GM19324 (cell line): ENCODE data around the gene MAPK8IP1.
"Not testable (repeated sequence)": the region's sequence is repeated elsewhere in the genome, so short reads cannot be mapped to it uniquely, and the experiment has no call there.

Source experiments
- ATAC-seq: cut with Tn5 transposase; IDR thresholded peaks from one replicate; pipeline ENCODE4 v1.9.1; 2021; ENCODE audit warnings: mild to moderate bottlenecking, moderate library complexity; ENCODE audit not compliant: unreplicated experiment, low FRiP score

MAPK8IP1 gene

GRCh38 chr11:45885274-45885920 lies at the start of gene MAPK8IP1:
Gene MAPK8IP1, plus strand, starts transcription at chr11:45885651. Its CDS starts 170 bp downstream, at chr11:45885821.
- peak; percentile 73 for ATAC-seq

DNA sequence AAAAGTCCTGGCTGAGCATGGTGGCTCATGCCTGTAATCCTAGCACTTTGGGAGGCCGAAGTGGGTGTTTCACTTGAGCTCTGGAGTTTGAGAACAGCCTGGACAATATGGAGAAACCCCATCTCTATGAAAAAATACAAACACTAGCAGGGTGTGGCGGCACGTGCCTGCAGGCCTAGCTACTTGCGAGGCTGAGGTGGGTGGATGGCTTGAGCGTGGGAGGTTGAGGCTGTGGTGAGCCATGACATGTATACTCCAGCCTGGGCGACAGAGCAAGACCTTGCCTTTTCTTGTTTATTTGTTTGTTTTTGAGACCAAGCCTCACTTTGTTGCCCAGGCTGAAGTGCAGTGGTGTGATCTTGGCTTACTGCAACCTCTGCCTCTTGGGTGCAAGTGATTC lies 46.2 kb upstream of the MAPK8IP1 start:
- ATAC-seq: no peak

DNA sequence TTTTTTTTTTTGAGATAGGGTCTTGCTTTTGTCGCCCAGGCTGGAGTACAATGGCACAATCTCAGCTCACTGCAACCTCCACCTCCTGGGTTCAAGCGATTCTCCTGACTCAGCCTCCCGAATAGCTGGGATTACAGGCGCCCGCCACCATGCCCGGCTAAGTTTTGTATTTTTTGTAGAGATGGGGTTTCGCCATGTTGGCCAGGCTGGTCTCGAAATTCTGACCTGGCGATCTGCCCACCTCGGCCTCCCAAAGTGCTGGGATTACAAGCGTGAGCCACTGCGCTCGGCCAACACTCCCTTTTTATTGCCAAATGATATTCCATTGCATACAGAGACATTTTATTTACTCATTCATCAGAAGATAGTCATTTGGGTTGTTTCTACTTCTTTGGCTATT lies 45.2 kb upstream of the MAPK8IP1 start:
- not testable (repeated sequence) for ATAC-seq

- ATAC-seq: no peak
Measured at GRCh38 chr11:45843158-45843924, 42.1 kb upstream of the MAPK8IP1 start.

- no peak for ATAC-seq
Measured at GRCh38 chr11:45844822-45845578, 40.5 kb upstream of the MAPK8IP1 start.

DNA sequence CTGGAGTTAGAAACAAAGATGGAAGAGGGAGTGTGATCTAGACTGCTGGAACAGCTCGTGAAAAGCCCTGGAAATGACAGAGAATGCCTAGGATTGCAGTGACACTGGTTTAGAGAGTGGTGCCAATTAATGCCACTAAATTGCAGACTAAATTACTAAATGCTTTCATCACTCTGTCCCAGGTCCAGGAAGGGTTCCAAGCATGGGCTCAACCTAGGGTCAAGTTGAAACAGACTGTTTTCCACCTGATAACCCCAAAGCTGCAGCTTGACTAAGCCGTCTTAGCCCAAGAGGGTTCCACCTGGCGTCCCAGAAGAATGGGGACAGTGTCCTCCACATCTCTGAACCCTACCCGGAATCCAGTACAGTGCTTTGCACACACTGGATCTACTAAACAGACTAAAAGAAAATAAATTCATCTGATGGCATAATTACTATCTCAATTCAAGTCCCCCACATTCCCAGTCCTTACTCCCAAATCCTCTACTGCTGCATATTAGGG lies 39.2 kb upstream of the MAPK8IP1 start:
- ATAC-seq: no peak

GRCh38 chr11:45846974-45847910 lies 38.2 kb upstream of the MAPK8IP1 start, which contains the start of gene CRY2:
Gene CRY2, plus strand, starts transcription at chr11:45847475. Its CDS starts 16 bp downstream, at chr11:45847491.
- ATAC-seq: peak; percentile 97

- ATAC-seq: no peak
Measured at GRCh38 chr11:45847911-45848316, 37.5 kb upstream of the MAPK8IP1 start.

DNA sequence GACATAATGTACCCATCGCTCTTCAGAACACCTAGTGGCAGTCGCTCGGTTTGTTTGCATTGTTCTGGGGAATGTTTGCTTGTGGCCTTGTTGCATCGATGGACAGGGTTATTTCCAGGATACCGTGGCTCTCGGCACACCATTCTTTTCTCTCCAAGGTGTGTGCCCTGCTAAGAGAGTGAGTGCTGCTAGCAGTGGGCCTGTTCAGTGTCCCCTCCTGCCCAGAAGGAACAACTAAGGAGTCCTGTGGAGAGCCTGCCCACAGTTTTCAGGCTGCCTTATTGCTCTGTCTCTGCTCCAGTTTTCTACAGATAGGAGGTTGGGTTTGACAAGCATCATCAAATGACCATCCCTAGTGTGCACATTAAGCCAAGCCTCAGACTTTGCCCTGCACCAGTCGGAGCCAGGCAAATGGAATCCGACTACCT lies 36.8 kb upstream of the MAPK8IP1 start:
- ATAC-seq: no peak

- ATAC-seq: no peak
Measured at GRCh38 chr11:45850446-45850845, 35.0 kb upstream of the MAPK8IP1 start.

DNA sequence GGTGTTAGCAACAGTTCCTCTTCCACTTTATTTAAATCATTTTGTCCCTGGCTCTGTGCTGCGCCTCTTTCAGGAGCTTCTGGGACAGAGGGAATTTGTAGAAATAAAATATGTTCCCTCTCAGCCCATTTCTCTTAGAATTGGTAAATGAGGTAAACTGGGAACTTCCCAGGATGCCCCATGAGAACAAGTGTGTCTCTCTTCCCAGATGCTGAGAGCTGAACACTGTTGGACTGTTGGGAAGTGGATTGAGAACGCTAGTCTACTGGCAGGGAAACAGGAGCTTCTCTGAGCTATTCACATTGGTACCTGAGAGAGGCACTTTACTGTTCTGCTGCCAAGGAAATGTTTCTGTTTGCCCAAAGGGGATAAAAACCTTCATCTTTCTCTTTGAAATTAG lies 34.2 kb upstream of the MAPK8IP1 start:
- ATAC-seq: no peak

DNA sequence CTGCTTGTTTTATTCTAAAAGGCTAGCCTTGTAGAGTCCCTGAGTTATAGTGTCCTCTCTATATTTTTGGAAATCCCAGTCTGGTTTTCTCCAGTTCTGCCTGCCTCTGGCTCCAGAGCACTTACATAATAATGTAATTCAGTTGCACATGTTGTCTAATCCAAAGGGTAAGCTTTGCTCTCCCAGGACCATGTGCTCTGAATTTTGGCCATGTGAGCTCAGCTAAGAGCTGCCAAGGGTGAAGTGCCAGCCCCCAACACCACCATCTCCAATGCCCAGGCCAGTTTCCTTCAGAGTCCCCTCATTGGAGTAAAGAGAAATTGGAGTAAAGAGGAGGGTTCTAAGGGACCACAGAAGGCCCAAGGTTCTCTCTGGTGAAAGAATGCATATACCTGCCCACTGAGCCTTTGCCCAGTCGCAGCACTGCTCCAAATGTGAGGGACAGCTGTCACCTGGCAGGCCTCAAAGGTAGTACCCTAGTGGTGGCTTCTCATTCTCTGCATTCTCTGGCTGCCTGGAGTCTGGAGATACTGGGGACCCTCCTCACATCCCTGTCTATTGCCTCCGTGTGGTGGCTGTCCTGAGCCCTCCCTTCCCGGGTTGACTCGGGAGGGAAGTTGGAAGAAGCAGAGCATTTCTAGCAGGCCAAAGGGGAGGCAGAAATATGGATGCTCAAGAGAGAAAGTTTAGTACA lies 33.3 kb upstream of the MAPK8IP1 start:
- peak; percentile 12 for ATAC-seq

DNA sequence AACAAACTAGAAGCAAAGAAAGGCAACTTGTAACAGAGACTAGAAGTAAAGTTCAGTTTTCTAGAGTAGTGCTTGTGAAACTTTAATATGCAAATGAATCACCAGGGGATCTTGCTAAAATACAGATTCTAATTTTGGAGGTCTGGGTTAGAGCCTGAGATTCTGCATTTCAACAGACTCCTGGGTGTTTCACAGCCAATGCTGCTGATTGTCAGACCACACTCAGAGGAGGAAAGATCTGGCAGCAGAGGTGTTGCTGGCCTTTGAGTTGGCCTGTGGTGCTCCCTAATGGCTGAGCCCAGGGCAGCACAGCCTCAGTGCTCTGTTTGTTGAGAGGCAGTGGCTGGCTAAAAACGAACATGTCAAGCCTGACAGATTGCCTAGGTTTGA lies 32.7 kb upstream of the MAPK8IP1 start:
- ATAC-seq: peak; percentile 49

DNA sequence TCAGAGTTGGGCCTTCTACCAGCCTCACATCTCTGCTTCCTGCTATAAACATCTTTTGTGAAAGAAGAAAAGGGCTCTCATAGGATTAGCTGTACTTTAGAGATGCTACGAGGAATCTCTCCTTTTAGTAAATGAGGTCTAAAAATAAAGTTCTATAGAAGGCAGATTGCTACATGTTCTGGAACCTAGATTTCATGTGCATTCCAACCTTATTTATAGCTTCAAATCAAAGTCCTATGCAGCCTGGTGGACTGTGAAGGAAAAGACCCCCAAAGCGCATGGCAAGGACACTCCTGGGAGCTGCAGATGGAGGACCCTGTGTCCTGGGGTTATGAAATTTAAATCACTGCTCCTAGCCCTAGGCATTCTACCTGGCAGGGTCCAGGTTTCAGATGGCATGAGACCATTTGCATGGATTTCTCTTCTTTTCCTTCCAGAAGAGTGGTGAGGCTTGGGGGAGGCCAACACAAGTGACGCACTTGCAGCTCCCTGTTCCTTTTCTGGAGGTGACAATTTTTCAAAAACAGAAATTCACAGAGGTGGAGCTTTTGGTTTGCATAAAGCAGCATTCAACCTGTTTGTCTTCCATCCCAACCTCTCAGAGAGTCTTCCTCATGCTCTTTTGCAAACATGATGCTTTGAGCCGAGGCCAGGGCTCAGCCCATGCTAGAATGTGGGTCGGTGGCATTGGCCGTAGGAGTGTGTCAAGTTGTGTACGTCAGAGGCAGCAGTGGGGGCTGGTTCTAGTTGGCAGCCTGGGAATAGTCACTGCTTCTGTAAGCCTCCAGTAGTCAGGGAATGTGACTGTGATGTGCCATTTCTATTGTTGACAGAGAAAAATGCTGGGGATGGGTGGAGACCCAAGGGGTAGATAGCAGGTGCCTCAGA lies 31.9 kb upstream of the MAPK8IP1 start:
- ATAC-seq: no peak

DNA sequence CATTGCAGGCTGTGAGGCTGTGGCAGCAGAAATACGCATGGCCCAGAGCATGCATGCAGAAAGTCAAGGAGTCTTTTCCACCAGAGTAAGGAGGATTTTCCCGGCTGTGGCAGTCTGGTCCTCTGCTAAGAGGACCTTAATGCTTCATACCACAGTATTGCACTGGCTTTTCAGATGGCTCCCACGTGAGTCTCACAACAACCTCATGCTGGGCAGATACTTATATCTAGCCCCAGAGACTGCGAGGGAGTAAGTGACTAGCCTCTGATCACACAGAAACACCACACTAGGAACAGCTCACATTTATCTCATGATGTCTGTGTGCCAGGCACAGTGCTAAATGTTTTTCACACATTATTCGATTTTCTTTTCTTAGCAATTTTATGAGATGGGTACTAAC lies 30.1 kb upstream of the MAPK8IP1 start:
- no peak for ATAC-seq

DNA sequence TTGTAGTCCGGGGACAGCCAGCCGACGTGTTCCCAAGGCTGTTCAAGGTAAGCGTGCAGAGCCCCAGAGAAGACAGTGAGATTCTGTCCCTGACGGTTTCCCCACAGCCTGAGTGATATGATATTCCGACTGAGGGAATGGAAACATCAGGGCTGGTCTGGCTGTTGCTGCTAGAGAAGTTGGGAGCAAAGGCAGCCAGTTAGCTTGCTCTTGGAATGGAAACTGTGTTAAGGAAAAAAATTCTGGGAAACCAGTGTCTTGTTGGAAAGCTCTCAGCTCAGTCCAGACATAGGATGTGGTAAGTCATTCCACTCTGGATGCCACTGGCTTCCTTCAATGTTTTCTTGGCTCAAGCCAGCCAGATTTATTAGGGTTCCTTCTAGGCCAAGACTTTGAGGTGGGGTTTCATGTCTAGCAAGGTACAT lies 29.4 kb upstream of the MAPK8IP1 start:
- ATAC-seq: no peak

- ATAC-seq: no peak
Measured at GRCh38 chr11:45857961-45858474, 27.4 kb upstream of the MAPK8IP1 start.

DNA sequence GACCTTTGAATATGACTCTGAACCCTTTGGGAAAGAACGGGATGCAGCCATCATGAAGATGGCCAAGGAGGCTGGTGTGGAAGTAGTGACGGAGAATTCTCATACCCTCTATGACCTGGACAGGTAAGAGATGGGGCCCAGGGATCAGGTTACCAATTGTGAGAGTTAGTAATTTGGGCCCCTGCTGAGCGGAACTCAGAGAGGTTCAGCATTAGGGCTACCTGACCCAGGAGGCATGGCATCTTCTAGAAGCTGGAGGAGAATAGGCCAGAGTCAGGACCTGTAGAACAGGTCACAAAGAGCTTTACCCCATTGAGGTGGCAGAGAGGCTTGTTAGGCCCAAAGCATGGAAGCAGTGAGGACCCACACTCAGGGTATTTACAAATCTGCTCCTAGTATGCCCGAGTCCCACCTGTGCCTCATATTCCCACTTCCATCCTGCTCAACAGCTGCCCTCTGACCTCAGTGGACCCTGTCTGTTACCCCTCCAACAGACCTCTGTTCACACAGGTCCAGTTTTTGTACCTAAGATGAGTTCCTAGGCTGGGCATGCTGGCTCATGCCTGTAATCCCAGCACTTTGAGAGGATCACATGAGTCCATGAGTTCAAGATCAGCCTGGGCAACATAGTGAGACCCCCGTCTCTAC lies 26.6 kb upstream of the MAPK8IP1 start:
- no peak for ATAC-seq
